ENCODE data around the gene IFIT2.
"Not testable (repeated sequence)": the region's sequence is repeated elsewhere in the genome, so short reads cannot be mapped to it uniquely, and the experiment has no call there.

The IFIT2 gene

GRCh38 chr10:89301721-89302445 is at the start of gene IFIT2:
Gene IFIT2 (plus strand): TSS chr10:89302046. CDS start chr10:89302124, 78 bp downstream.
- DNase-seq (ENCODE audit: low read depth): no peak

- no peak for DNase-seq (ENCODE audit: low read depth)
Observed at GRCh38 chr10:89252225-89252585, 49.6 kb upstream of the IFIT2 start.

DNA sequence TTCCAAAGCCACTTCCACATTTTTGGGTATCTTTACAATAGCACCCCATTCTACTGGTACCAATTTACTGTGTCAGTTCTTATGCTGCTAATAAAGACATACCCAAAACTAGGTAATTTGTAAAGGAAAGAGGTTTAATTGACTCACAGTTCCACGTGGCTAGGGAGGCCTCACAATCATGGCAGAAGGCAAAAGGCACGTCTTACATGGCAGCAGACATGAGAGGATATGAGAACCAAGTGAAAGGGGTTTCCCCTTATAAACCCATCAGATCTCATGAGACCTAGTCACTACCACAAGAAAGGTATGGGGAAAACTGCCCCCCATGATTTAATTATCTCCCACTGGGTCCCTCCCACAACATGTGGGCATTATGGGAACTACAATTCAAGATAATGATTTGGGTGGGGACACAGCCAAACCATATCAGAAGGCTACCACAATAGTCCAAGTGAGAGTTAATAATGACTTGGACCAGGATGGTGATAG is 46.7 kb upstream of the IFIT2 start:
- not testable (repeated sequence) for DNase-seq (ENCODE audit: low read depth)

DNA sequence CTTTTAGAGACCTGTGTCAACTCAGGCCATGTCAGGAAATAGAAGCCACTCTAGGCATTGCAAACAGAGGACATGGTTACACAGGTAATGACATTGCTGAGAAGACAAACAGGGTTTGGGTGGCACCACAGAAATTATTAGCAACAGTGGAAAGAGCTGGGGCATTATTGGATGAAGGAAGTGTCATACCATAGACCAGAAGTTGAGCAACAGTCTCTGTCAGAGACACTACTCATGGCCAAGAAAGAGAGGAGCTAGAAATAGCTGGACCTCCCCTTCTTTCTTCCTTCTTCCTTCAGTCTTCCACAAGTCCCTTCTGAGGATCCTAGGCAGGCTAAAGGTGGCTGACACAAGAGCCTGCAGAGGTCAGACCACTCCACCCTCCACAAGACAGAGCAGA is 46.1 kb upstream of the IFIT2 start:
- DNase-seq (ENCODE audit: low read depth): no peak

DNA sequence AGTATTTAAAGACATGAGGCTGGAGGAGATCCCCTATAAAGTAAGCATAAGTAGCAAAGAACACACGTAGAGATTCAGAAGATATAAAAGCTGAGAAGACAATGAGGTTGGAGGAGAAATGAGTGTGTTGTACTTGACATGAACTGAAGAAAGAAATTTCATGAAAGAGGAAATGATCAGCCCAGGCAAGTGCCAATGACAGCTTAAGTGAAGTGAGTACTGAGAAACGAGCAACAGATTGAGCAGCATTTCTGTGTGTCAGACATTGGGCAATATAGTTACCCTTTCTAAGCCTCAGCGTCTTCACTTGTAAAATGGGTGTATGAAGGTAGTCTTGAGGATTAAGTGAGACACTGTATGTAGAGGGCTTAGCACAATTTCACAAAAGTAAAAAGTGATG is 45.5 kb upstream of the IFIT2 start:
- no peak for DNase-seq (ENCODE audit: low read depth)

DNA sequence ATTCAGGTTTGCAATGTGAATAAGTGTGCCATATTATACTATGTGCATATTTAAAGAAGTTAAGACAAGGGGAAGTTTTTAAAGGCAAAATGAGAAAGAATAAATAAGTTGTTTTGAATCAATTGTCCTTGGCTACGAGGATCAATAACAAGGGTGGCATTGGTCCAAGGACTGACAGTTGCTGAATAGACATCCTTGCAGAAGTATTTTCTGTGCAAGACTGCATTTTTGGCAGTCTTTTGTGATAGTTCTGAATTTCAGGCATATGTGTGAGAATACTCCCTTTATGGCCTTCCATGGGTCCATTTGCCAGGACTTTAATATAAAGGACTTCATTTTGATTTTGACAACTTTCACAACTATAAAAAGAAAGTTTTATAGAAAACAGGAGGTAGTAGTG is 44.9 kb upstream of the IFIT2 start:
- no peak for DNase-seq (ENCODE audit: low read depth)

DNA sequence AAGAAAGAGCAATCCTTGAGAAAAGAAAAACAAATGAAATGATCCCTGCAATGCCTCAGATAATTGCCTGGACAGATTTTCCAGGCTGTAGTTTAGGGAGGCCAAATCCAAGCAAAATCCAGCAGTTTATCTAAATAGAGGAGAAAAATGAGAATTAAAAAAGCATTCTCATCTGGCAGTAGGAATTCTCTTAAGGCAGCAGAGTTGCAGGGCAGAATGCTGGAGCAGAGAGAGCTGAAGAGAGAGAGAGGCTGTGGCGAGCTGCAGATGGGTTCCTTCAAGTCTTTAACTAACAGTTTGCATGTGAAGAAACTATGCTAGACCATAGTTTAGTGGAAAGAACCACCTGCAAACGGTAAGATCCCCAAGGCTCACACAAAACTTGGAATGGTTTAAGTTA is 44.3 kb upstream of the IFIT2 start:
- DNase-seq (ENCODE audit: low read depth): no peak

DNA sequence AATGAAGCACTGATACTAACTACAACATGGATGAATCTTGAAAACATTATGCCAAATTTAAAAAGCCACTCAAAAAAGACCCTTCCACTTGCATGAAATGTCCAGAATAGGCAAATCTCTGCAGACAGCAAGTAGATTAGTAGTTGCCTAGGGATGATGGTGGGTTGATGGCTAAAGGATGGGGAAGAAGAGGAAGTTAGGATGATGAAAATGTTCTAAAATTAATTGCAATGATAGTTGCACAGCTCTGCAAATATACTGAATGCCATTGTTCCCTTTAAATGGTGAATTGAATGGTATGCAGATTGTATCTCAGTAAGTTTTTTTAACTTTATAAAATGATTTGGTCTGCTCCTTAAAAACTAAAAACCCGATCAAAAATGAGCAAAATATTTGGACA is 43.0 kb upstream of the IFIT2 start:
- no peak for DNase-seq (ENCODE audit: low read depth)

GRCh38 chr10:89262086-89263051 is 39.5 kb upstream of the IFIT2 start:
- no peak for DNase-seq (ENCODE audit: low read depth)

DNA sequence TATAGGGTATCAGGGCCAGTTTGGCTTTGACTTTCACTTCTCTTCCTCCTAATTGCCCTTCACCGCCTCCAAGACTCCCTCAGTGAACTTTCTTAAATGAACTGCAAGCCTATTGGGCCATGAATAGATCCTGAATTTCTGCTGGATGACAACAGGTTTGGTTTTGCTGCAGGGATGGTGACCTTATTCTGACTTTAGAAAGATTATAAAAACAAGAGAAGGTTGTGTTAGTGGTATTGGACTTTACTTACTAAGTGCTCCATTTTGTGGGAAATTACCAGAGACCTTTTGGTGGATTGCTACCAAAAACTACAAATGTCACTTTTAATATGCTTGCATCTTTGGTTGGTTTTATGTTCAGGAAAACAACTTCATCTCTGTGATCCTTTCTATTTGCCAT is 38.8 kb upstream of the IFIT2 start:
- DNase-seq (ENCODE audit: low read depth): no peak

DNA sequence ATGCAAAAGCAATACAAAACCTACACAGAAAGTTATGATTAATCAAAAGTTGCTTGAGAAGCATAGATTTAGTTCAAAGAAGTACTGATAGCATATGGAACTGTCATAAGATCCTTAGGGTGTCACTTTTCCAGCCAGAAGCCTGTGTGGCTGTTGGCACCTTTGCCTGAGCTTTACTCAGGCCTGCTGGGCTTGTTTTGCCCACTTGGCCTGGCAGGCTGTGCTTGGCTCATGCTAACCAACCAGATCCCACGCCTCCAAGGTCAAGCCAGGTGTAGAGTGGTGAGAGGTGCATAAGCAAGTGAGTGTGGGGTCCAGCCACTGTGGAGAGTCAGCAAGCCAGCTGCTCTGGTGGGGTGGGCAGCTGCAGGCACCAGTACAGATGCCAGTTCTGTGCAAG is 38.3 kb upstream of the IFIT2 start:
- no peak for DNase-seq (ENCODE audit: low read depth)

GRCh38 chr10:89266721-89267453 is 35.0 kb upstream of the IFIT2 start:
- no peak for DNase-seq (ENCODE audit: low read depth)

DNA sequence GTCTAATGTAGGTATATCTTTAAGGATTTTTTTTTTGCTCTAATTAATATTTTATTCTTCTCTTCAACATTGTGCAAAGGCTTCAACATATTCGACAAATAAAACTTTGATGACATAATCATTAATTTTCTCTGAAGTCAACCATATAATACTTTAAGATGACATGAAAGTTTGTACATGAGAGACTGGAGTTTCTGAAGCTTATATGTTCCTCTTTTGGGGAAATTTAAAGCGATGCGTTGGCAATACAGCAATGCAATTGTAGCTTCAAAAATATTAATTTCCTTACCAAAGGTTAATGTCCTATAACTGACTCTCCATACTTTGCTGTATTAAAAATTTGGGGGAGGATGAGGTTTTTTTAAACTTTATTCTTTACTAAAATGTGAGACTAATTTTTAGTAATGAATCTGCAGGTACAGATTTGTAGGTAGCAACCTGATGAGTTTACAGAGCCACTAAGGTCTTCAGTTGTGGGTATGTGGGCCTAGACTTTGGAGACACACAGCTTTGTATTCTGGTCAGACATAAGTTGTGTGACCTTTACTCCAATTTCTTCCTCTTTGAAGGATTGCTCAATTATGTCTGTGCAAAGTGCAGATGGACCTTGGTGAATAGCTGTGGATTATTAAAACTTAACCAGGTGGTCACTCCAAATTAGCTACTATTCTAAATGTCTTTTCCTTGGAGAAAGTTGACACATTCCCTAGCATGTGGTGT is 32.3 kb upstream of the IFIT2 start:
- no peak for DNase-seq (ENCODE audit: low read depth)

GRCh38 chr10:89270153-89270483 is 31.7 kb upstream of the IFIT2 start:
- DNase-seq (ENCODE audit: low read depth): no peak

GRCh38 chr10:89271532-89271931 is 30.3 kb upstream of the IFIT2 start:
- no peak for DNase-seq (ENCODE audit: low read depth)

GRCh38 chr10:89273680-89274079 is 28.2 kb upstream of the IFIT2 start:
- no peak for DNase-seq (ENCODE audit: low read depth)

DNA sequence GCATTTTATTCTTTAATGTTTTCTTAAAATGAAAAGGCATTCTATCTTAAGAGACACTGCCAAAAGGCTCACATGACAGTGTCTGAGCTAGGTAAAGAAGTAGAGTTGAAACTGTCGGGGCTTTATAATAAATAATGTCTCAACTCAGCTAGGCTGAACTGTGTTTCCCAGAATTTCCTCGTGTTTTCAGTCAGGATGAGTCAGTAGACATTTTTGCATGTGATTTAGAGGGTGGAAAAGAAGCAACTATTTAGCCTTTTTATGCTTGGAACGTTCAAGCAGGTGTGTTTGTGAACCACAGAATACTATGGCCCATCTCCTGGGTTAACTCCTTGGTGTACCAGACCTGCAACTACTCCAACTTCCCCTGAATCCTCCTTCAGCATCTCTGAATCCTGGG is 26.9 kb upstream of the IFIT2 start:
- no peak for DNase-seq (ENCODE audit: low read depth)

- no peak for DNase-seq (ENCODE audit: low read depth)
Observed at GRCh38 chr10:89275383-89275782, 26.5 kb upstream of the IFIT2 start.

DNA sequence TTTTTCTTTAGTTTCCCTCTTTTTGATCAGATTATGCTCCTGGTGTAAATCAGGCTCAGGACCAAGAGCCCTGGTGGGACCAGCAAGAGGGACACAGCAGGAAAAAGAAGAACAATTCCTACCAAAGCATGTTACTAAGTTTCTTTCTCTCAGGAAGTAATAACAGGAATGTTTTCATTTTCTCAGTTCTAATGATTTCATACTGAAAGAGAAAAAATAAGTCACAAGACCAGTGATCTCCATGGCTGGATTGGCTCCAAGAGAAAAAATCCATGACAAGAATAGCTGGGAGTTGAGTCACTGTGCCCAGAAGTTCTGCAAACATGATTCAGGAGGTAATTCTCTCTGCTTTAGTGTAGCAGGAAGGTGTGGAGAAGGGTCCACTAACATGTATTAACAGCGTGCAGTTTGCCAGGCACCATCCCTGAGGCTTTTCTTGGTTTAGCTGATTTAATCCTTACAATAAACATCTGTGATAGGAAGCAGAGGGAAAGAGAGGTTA is 23.8 kb upstream of the IFIT2 start:
- no peak for DNase-seq (ENCODE audit: low read depth)

GRCh38 chr10:89278900-89279392 is 22.9 kb upstream of the IFIT2 start:
- no peak for DNase-seq (ENCODE audit: low read depth)

GRCh38 chr10:89279421-89279869 is 22.4 kb upstream of the IFIT2 start:
- no peak for DNase-seq (ENCODE audit: low read depth)

Measured in T-helper 22 cell (primary cell).